Motor neuron (in vitro differentiated cells): Measurements from ENCODE around the gene EPB41L4B. TPM values are rescaled to one million over a fixed set of nuclear protein-coding genes. Genes with fewer than 3 reads are reported as not detected.
A peak's percentile ranks its signal among the peaks of the same experiment; 100 is the strongest.

ENCODE experiments used
- ATAC-seq, 8 experiments: fragments of 200-7000 bp; cut with Tn5 transposase; replicated peaks in 6 of 8; 2 replicates each; pipeline ENCODE4 v1.8.0; 2021; ENCODE audit warnings: mild to moderate bottlenecking in 8 of 8, moderate library complexity in 8 of 8
- H3K27ac ChIP-seq, 2 donors: fragments of 250-450 bp; sonication (Bioruptor Pico); 2 replicates each; pipeline ENCODE4 v1.9.0; 2021; ENCODE audit warnings: antibody characterized with exemption in 2 of 2, mild to moderate bottlenecking in 2 of 2, moderate library complexity in 1 of 2
- H3K4me1 ChIP-seq, 2 donors: fragments of 250-450 bp; sonication (Bioruptor Pico); replicated peaks in 1 of 2; 2 replicates each; pipeline ENCODE4 v1.6.1; 2021; ENCODE audit warnings: antibody characterized with exemption in 2 of 2, mild to moderate bottlenecking in 2 of 2, moderate library complexity in 1 of 2
- H3K4me3 ChIP-seq, 5 donors: fragments of 250-450 bp; sonication (Bioruptor Pico); 2 replicates each; pipeline ENCODE4 v1.9.0; 2021; ENCODE audit warnings: antibody characterized with exemption in 5 of 5, mild to moderate bottlenecking in 5 of 5, moderate library complexity in 4 of 5
- WGBS, 10 experiments: fragments of 450-650 bp; shearing (Covaris generic); methylation state at CpG; one replicate each; pipeline ENCODE4 v1.0.0; 2022; 5-methylcytosine and 5-hydroxymethylcytosine counted together
- in situ Hi-C, 9 experiments: fragments of 400-800 bp; cut with MboI; loops; one replicate each; pipeline ENCODE4 v1.15.0; 2021; ENCODE audit warnings: low sequenced_read_pairs in 9 of 9, low pct_unique_long_range_greater_than_20kb in 2 of 9; ENCODE audit not compliant: unreplicated experiment in 9 of 9
- total RNA-seq, 8 experiments: library from RNA; unstranded; fragments of 300-600 nt; gene quantifications; 2 replicates each; pipeline versions ENCODE4 v1.2.3 to v1.2.4, GENCODE V29; 2022

Gene EPB41L4B
- total RNA-seq, 8 experiments from 2014 or later = 1.8 to 5.2 (median 4.2) TPM

DNA sequence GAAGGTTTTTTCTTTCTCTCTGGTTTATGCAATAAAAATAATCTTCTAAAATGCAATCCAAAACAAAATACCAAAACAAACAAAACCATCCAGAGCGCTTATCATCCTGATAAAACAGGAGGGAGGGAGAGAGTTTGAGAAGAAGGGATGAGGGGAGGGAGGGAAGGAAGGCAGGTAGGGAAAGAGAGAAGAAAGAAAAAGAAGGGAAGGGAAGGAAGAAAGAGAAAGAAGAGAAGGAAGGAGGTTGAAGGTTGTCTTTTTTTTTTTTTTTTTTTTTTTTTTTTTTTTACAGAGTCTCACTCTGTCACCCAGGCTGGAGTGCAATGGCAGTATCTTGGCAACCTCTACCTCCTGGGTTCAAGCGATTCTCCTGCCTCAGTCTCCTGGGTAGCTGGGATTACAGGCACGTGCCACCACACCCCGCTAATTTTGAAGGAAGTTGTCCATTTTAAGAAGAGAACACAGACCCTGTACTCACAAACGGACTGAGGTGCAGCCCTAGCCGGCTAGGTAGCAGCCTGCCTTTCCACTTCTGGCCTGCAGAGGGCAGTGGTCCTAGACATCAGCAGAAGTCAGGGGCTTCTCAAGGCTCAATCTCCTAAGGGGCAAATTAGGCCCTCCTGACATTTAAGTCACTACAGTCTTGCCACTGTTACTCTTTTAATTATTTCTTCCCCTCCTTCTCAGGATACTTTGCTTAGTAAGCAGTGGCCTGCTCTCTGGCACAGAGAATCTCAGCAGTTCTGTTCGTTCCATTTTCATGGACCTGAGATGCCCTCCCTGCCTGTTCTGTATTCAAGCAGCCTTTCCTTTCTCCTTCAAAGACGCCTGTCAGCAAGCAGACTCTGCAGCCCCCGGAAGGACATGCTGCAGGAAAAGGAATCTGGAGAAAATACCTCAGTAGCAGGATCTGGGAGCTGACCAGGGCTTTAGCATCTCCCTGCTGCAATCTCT is 76.4 kb downstream of the EPB41L4B start:
- in situ Hi-C loops = no loop called here
- no peak overlapping the region for H3K4me3 ChIP-seq
- peak; percentile 58 to 96 (median 87) for ATAC-seq
- H3K27ac ChIP-seq = no peak overlapping the region
- peaks cover 0 to 8% of the 10 kb centered on the region in 2 donors for H3K4me1 ChIP-seq
- WGBS, 10 experiments = 0 to 100% (median 54%) methylated on average over 1 to 5 of the region's 9 CpGs; no CpG with 5 or more reads in 1 of the 10 experiments

DNA sequence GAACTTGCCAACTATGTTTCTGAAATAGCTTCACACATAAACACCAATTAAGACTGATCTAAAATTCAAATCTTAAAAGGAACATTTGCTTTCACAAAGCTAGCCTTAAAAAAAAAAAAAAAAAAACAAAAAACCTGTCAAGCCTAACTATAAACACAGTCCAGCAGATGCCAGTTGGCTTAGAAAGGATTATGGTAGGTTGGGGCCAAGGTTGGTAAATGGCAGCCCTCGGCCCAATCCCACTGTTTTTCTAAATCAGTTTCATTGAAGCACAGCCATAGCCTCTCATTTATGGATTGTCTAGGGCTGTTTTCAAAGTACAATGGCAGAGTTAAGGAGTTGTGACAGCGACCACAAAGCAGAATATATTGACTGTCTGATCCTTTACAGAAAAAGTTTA is 78.1 kb downstream of the EPB41L4B start:
- in situ Hi-C loops = no loop called here
- peak in 1 of 8 experiments; percentile 5 for ATAC-seq
- no peak overlapping the region for H3K4me3 ChIP-seq
- H3K27ac ChIP-seq = no peak overlapping the region
- 17 to 100% (median 47%) methylated on average over 1 to 2 of the region's 2 CpGs; no CpG with 5 or more reads in 1 of the 10 experiments for WGBS, 10 experiments
- peaks cover 0 to 8% of the 10 kb centered on the region in 2 donors for H3K4me1 ChIP-seq

DNA sequence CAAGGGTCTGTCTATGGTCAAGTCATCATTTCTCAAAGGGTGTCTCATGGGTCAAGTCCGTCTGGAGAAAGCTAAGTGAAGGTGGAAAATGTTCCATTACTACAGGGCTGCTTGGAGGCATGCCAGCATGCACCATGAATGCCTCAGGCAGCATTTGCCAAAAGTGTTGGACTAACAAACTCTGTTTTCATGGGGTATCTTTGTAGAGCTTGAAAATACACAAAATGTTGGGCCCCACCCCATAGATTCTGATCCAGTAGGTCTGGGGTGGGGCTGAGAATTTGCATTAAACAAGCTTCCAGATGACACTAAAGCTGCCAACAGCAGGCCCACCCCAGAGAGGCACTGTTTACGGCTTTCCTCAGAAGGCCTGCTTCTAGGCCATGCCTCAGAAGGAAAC is 78.8 kb downstream of the EPB41L4B start:
- in situ Hi-C loops = no loop called here
- no peak overlapping the region for H3K27ac ChIP-seq
- H3K4me3 ChIP-seq = no peak overlapping the region
- H3K4me1 ChIP-seq = peaks cover 0 to 8% of the 10 kb centered on the region in 2 donors
- peak in 3 of 8 experiments; percentile 51 to 76 (median 65) for ATAC-seq
- WGBS, 10 experiments = 0 to 100% (median 36%) methylated on average over 1 to 2 of the region's 2 CpGs; no CpG with 5 or more reads in 4 of the 10 experiments

DNA sequence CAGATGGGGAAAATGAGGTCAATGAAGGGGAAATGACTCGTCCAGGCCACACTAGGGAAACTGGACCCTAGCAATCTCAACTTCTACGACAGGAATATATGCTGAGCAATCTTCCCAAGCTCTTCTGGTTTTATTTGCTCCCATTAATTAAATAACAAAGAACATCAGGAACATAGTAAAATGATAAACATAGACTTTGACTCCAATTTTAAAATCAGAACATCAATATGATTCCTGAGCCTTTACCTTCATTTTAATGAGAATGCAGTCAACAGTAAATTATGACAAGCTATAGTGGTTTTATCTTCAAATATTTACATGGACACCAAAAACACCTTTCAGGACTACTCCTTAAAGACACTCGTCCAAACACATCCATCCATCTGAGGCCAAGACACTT is 79.7 kb downstream of the EPB41L4B start:
- H3K4me3 ChIP-seq = no peak overlapping the region
- 32 to 92% (median 77%) methylated on average over 1 to 3 of the region's 3 CpGs; no CpG with 5 or more reads in 2 of the 10 experiments for WGBS, 10 experiments

GRCh38 chr9:109239240-109239639 is 81.6 kb downstream of the EPB41L4B start:
- WGBS, 10 experiments = 91 to 100% (median 100%) methylated on average over 1 to 3 of the region's 3 CpGs; no CpG with 5 or more reads in 1 of the 10 experiments
- ATAC-seq = no peak
- H3K4me3 ChIP-seq = no peak overlapping the region
- in situ Hi-C loops = no loop called here
- H3K4me1 ChIP-seq = peaks cover 0 to 8% of the 10 kb centered on the region in 2 donors
- H3K27ac ChIP-seq = no peak overlapping the region

More for the DNA sequence above, 79.7 kb downstream of the EPB41L4B start:
- ATAC-seq = no peak
- no peak overlapping the region for H3K27ac ChIP-seq
- in situ Hi-C loops = no loop called here
- peaks cover 0 to 8% of the 10 kb centered on the region in 2 donors for H3K4me1 ChIP-seq

DNA sequence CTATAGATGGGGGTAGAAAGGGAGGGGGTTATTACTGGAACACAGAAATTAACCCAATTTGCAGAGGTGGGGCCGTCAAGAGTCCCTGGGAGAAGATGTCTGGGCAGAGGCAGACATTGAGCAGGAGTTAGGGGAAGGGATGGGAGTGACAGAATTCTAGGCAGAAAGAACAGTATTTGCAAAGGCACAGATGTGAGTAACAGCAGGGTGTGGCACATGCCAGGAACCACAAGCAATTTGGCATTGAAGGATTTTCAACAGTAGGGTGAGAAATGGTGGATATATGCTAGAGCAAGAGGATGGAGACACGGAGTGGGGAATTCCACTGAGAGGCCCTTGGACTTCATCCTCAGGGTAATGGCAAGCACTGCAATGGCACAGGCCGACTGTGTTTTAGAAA is 82.2 kb downstream of the EPB41L4B start:
- 0 to 100% (median 65%) methylated on average over 1 to 3 of the region's 3 CpGs; no CpG with 5 or more reads in 1 of the 10 experiments for WGBS, 10 experiments
- Histone ChIP-seq H3K4me1 (peaks cover 0 to 3% of the 10 kb centered on the region in 2 donors), H3K27ac (no peak overlapping the region), H3K4me3 (no peak overlapping the region)
- peak in 3 of 8 experiments; percentile 52 to 95 (median 89) for ATAC-seq
- in situ Hi-C loops = no loop called here

DNA sequence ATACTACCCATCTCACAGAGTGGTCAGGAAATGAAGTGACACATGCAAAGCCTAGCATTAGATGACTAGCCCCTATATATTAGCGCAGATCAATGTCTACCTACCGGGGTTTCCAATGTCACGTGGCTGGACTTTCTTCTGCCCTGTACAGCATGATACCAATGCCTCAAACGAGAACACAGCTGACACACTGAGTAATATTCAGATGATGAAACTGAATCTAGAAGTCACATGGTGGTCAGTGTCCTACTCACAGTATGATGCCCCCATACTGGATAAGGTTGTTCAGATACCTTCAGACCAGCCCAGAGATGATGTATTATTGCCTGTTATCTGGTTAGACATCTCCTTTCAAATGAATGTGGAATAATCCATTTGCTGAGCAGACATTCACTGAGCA is 82.7 kb downstream of the EPB41L4B start:
- in situ Hi-C loops = no loop called here
- Histone ChIP-seq H3K27ac (no peak overlapping the region), H3K4me3 (no peak overlapping the region), H3K4me1 (peaks cover 0 to 2% of the 10 kb centered on the region in 2 donors)
- ATAC-seq = peak in 2 of 8 experiments; percentile 33 to 40
- 20 to 100% (median 75%) methylated on average over 1 to 4 of the region's 4 CpGs; no CpG with 5 or more reads in 4 of the 10 experiments for WGBS, 10 experiments

DNA sequence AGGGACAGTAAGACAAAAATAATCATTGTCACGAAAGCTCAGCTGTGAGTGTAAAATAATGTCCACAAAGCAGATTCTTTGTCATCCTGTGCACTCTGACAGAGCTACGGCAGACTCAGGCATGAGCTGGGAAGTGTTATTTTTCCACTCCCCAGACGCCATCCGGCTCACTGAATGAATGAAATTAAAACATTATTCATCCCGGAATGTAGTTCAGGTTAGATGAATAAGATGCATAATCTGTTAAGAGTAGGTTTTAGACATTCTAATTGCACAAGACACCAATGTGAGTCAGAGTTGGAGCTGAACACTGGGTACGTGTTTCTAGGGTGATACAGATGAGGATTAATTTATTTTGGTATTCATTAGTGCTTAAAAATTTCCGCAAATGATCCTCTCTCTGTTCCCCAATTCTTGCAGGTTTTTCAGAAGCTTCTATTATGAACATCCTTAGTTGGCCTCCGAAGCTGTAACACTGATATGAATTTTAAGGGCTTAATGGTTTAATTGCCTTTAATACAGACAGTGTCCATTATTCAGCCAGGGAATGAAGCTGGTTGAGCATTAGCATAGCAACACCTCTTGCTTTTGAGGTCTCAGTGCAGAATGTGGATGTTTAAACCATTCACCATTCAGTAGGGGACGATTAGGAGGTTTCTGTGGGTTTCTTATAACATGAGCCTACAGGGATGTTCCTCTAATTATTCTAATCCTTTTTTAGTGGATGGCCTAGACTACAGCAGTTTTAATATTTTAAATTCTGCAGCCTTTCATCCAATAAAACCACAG is 88.2 kb downstream of the EPB41L4B start:
- Histone ChIP-seq H3K4me3 (no peak overlapping the region), H3K4me1 (peaks cover 9% of the 10 kb centered on the region in 2 donors), H3K27ac (no peak overlapping the region)
- peak; percentile 50 to 100 (median 84) for ATAC-seq
- WGBS, 10 experiments = 0 to 71% (median 45%) methylated on average over 1 to 9 of the region's 9 CpGs; no CpG with 5 or more reads in 1 of the 10 experiments
- in situ Hi-C loops = no loop called here

DNA sequence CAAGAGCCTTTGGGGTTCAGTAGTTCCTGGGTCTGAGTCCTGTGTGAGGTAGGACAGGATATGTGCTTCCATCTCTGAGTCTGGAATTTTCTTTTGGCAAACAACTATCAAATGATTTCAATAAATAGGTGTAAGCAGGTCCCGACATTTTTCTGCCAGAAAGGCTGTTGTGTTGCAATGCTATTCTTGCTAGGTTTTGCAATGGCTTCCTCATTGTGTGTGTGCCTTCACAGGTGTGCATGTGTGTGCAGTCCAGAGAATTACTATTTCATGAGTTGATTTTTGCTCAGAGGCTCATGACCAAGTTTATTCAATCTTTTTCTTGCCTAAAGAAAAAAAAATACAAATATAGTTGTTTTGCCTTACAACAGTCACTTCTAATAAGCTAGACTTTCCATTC is 89.3 kb downstream of the EPB41L4B start:
- ATAC-seq = no peak
- H3K27ac ChIP-seq = no peak overlapping the region
- H3K4me3 ChIP-seq = no peak overlapping the region
- in situ Hi-C loops = no loop called here
- peaks cover 9% of the 10 kb centered on the region in 2 donors for H3K4me1 ChIP-seq
- WGBS, 10 experiments = 0 to 100% (median 86%) methylated on average over 1 of the region's 1 CpG; no CpG with 5 or more reads in 3 of the 10 experiments

DNA sequence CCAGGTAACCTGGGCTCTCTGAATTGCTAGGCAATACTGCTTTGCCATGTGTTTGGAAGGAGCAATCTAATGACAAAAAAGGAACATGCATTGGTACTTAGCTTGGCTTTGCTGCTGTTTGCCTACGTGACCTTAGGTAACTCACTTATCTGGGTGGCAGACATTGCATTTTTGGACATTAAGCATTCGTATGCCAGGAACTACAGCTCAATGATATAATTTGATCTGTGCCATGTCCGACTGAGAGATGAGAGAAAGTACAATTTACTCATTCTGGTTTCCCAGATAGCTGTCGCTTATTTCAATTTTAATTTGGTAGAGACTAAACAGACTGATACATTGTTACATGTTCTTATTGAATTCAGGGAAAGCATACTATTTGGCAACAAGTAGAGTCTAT is 90.6 kb downstream of the EPB41L4B start:
- Histone ChIP-seq H3K4me3 (no peak overlapping the region), H3K4me1 (peaks cover 9% of the 10 kb centered on the region in 2 donors), H3K27ac (no peak overlapping the region)
- no peak for ATAC-seq
- 45 to 94% (median 85%) methylated on average over 1 to 4 of the region's 4 CpGs; no CpG with 5 or more reads in 1 of the 10 experiments for WGBS, 10 experiments
- in situ Hi-C loops = no loop called here

DNA sequence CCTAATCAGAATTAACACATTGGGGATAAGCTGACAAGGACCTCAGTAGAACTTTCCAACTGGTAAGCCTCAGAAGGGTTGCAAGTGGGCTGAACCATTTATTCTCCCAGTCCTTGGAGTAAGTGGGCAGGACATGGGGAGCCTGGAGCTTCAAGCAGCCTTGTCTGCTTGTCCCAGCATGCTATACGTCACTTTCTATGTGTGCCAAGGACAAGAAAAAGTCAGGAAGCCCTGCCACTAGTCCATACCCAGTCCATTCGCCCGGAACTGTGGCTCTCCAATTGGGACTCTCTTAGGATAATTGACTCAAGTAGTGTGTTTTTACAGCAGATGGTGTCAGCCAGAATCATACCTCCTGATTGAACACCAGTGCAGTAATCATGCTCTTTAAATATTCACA is 91.2 kb downstream of the EPB41L4B start:
- no peak for ATAC-seq
- peaks cover 9% of the 10 kb centered on the region in 2 donors for H3K4me1 ChIP-seq
- H3K27ac ChIP-seq = no peak overlapping the region
- in situ Hi-C loops = no loop called here
- H3K4me3 ChIP-seq = no peak overlapping the region
- WGBS, 10 experiments = 80 to 100% (median 90%) methylated on average over 1 to 3 of the region's 3 CpGs; no CpG with 5 or more reads in 3 of the 10 experiments

DNA sequence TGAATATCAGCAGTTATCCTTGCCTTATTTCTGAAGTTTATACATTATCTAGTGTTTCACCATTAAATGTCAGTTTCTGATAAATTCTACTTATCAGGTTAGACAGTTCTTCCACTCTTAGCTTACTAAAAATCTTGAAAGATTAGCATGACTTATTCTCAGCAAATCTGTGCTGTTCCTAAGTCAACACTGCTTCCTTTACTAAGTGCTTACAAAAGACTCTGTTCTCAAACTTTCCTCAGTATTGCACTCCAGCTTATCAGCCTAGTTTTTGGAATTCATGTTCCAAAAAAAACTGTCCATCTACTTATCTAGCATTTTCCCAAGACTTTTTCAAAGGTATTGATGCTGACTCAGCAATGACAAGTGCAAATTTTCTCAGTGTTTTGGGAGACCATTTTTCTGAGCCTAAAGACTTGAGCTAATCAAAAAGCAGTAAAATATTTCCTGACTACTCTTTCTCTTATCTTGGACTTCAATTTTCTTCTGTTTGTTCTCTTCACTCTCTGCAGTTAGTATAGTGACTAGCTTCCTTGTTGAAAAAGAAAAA is 92.7 kb downstream of the EPB41L4B start:
- no peak for ATAC-seq
- H3K4me1 ChIP-seq = peaks cover 9% of the 10 kb centered on the region in 2 donors
- no peak overlapping the region for H3K4me3 ChIP-seq
- H3K27ac ChIP-seq = no peak overlapping the region
- in situ Hi-C loops = no loop called here
